ENCODE results near the gene ZNF493.

Gene ZNF493

GRCh38 chr19:21396893-21397572, at the start of gene ZNF493:
ZNF493 (plus strand) TSS chr19:21397133; CDS start chr19:21397238, 105 bp downstream.
- DNase-seq = peak; percentile 95

- no peak for DNase-seq
Measured at GRCh38 chr19:21352830-21353229, 44.1 kb upstream of the ZNF493 start.

- DNase-seq = peak; percentile 95
Measured at GRCh38 chr19:21358768-21359451, 38.0 kb upstream of the ZNF493 start, which contains the start of gene ZNF738. ZNF738 (plus strand) TSS chr19:21359000; CDS start chr19:21359141, 141 bp downstream.

- DNase-seq = no peak
Measured at GRCh38 chr19:21362291-21362690, 34.6 kb upstream of the ZNF493 start.

- DNase-seq = no peak
Measured at GRCh38 chr19:21383980-21384582, 12.9 kb upstream of the ZNF493 start.

- no peak for DNase-seq
Measured at GRCh38 chr19:21396121-21396520, 812 bp upstream of the ZNF493 start.

GRCh38 chr19:21398851-21399250, 1.9 kb downstream of the ZNF493 start:
- DNase-seq = no peak

GRCh38 chr19:21402303-21402985, 5.5 kb downstream of the ZNF493 start:
- DNase-seq = no peak

GRCh38 chr19:21410166-21410565, 13.2 kb downstream of the ZNF493 start:
- no peak for DNase-seq

GRCh38 chr19:21422244-21422643, 25.3 kb downstream of the ZNF493 start:
- no peak for DNase-seq

- DNase-seq = no peak
Measured at GRCh38 chr19:21423057-21424041, 26.4 kb downstream of the ZNF493 start.

- DNase-seq = no peak
Measured at GRCh38 chr19:21430675-21431074, 33.7 kb downstream of the ZNF493 start.

GRCh38 chr19:21432590-21432989, 35.7 kb downstream of the ZNF493 start:
- no peak for DNase-seq

- DNase-seq = no peak
Measured at GRCh38 chr19:21434516-21434915, 37.6 kb downstream of the ZNF493 start.

GRCh38 chr19:21434967-21435544, 38.1 kb downstream of the ZNF493 start:
- peak; percentile 17 for DNase-seq

GRCh38 chr19:21439201-21439751, 42.3 kb downstream of the ZNF493 start:
- no peak for DNase-seq

- no peak for DNase-seq
Measured at GRCh38 chr19:21440321-21440720, 43.4 kb downstream of the ZNF493 start.

- no peak for DNase-seq
Measured at GRCh38 chr19:21451187-21451586, 54.3 kb downstream of the ZNF493 start.

- no peak for DNase-seq
Measured at GRCh38 chr19:21454901-21455300, 58.0 kb downstream of the ZNF493 start.

- DNase-seq = no peak
Measured at GRCh38 chr19:21460686-21461085, 63.8 kb downstream of the ZNF493 start.

- DNase-seq = no peak
Measured at GRCh38 chr19:21462540-21462939, 65.6 kb downstream of the ZNF493 start.

All from DMS79 (cell line).